AG04450 (cell line): ENCODE results near the gene DNAJB2. TPM values are rescaled to one million over a fixed set of nuclear protein-coding genes. Genes with fewer than 3 reads are reported as not detected.
"Not testable (repeated sequence)": the region's sequence is repeated elsewhere in the genome, so short reads cannot be mapped to it uniquely, and the experiment has no call there.

ENCODE experiments used
- CTCF ChIA-PET: fragments of 300-600, 350-600 bp; formaldehyde crosslinking; extraction: SDS; loops from one replicate; lab custom pipeline; 2022; ENCODE audit warnings: antibody characterized with exemption, inconsistent platforms; lab: Charles Lee
- POLR2A ChIA-PET: fragments of 350-600 bp; formaldehyde crosslinking; extraction: SDS; loops from one replicate; lab custom pipeline; 2021; ENCODE audit warnings: antibody characterized with exemption, inconsistent platforms; lab: Yijun Ruan, JAX
- DNase-seq: peaks from one replicate; pipeline ENCODE4 v3.0.0-alpha.2; 2011; ENCODE audit warnings: low read depth, low spot score
- H3K27ac ChIP-seq: one replicate; pipeline ENCODE4 v1.5.1; 2012; ENCODE audit warnings: low read depth, low read length, control low read depth
- H3K27me3 ChIP-seq: one replicate; pipeline ENCODE4 v1.6.0; 2012; ENCODE audit warnings: low read length; ENCODE audit not compliant: control insufficient read depth, insufficient read depth
- H3K4me3 ChIP-seq: 2 replicates; pipeline ENCODE4 v1.5.1; 2011; ENCODE audit warnings: mild to moderate bottlenecking, low read depth, low read length, control low read depth
- H3K9me3 ChIP-seq: 2 replicates; pipeline ENCODE4 v1.5.1; 2012; ENCODE audit warnings: low read length; ENCODE audit not compliant: control insufficient read depth, insufficient read depth
- CTCF ChIP-seq: IDR thresholded peaks from 2 replicates; pipeline ENCODE4 v1.5.1; 2011; ENCODE audit warnings: low read depth, low read length, control low read depth, inconsistent platforms
- polyA plus RNA-seq: library from polyadenylated mRNA; depleted of rRNA; stranded (reverse); fragments of >200 nt; gene quantifications from 2 replicates; pipeline ENCODE4 v1.2.3, GENCODE V29; 2011

The DNAJB2 gene
- polyA plus RNA-seq, 1 experiment, result 40.6 TPM

- TF ChIP-seq CTCF, result no peak
- Histone ChIP-seq H3K9me3 (no peaks in the 10 kb centered on the region), H3K27me3 (no peaks in the 10 kb centered on the region), H3K4me3 (no peak overlapping the region), H3K27ac (no peak overlapping the region)
- DNase-seq, result no peak
- POLR2A ChIA-PET, result interaction anchor here (1.1 kb wide), 1 partner anchor 10 kb away, joined by 3 read pairs; no protein-coding TSS in a partner anchor
- CTCF ChIA-PET, result interaction anchor here (2.8 kb wide), 1 partner anchor 10 kb away, joined by 19 read pairs; no protein-coding TSS in a partner anchor
Measured at GRCh38 chr2:219285373-219285735, 6.2 kb downstream of the DNAJB2 start.

- H3K4me3 ChIP-seq, result no peak overlapping the region
- ChIA-PET POLR2A (interaction anchor here (0.6 to 1.5 kb wide), 6 partner anchors 8 to 91 kb away, joined by 3 to 8 read pairs (median 4); partner anchors contain the start of genes GLB1L and STK16), CTCF (interaction anchor here (0.8 to 2.8 kb wide), 2 partner anchors 9 to 74 kb away, joined by 10 to 19 read pairs; no protein-coding TSS in a partner anchor)
- H3K27me3 ChIP-seq, result no peaks in the 10 kb centered on the region
- H3K9me3 ChIP-seq, result no peaks in the 10 kb centered on the region
- no peak for TF ChIP-seq CTCF
- DNase-seq, result peak; percentile 29
- H3K27ac ChIP-seq, result peak overlapping the region; percentile 31
Measured at GRCh38 chr2:219285894-219286425, 6.8 kb downstream of the DNAJB2 start.

GRCh38 chr2:219286436-219287115 is 7.4 kb downstream of the DNAJB2 start:
- no peaks in the 10 kb centered on the region for H3K9me3 ChIP-seq
- POLR2A ChIA-PET, result interaction anchor here (0.6 to 1.5 kb wide), 6 partner anchors 8 to 90 kb away, joined by 3 to 8 read pairs (median 4); partner anchors contain the start of genes GLB1L and STK16
- TF ChIP-seq CTCF, result no peak
- H3K4me3 ChIP-seq, result no peak overlapping the region
- no peaks in the 10 kb centered on the region for H3K27me3 ChIP-seq
- DNase-seq, result no peak
- CTCF ChIA-PET, result interaction anchor here (0.8 to 2.8 kb wide), 2 partner anchors 9 to 75 kb away, joined by 10 to 19 read pairs; no protein-coding TSS in a partner anchor
- peak overlapping the region; percentile 31 for H3K27ac ChIP-seq

- not testable (repeated sequence) for H3K4me3 ChIP-seq, H3K27me3 ChIP-seq, H3K27ac ChIP-seq, H3K9me3 ChIP-seq, DNase-seq
- ChIA-PET CTCF (interaction anchor here (2.8 kb wide), 1 partner anchor 8 kb away, joined by 19 read pairs; no protein-coding TSS in a partner anchor), POLR2A (interaction anchor here (1.4 to 1.5 kb wide), 2 partner anchors 37 to 42 kb away, joined by 4 to 5 read pairs; partner anchors contain the start of genes GLB1L and STK16)
Measured at GRCh38 chr2:219287116-219287440, 7.9 kb downstream of the DNAJB2 start.

GRCh38 chr2:219287580-219288265 is 8.6 kb downstream of the DNAJB2 start:
- CTCF ChIA-PET, result no interaction called here

More at GRCh38 chr2:219287580-219288265, 8.6 kb downstream of the DNAJB2 start:
- no peaks in the 10 kb centered on the region for H3K27me3 ChIP-seq
- no peak for DNase-seq
- no peak for TF ChIP-seq CTCF
- no peaks in the 10 kb centered on the region for H3K9me3 ChIP-seq
- H3K4me3 ChIP-seq, result no peak overlapping the region
- POLR2A ChIA-PET, result no interaction called here
- H3K27ac ChIP-seq, result no peak overlapping the region
